GM19372 (cell line): Measurements from ENCODE around the gene PTPRN.
"Not testable (repeated sequence)": the region's sequence is repeated elsewhere in the genome, so short reads cannot be mapped to it uniquely, and the experiment has no call there.

Experiments
- ATAC-seq: cut with Tn5 transposase; IDR thresholded peaks from one replicate; pipeline ENCODE4 v1.9.1; 2021; ENCODE audit warnings: mild to moderate bottlenecking, low read depth, moderate library complexity; ENCODE audit not compliant: unreplicated experiment

PTPRN gene

GRCh38 chr2:219272356-219272755 lies 36.8 kb downstream of the PTPRN start:
- ATAC-seq, result no peak

- no peak for ATAC-seq
These were observed 38.2 kb downstream of the PTPRN start for GRCh38 chr2:219271021-219271420.

DNA sequence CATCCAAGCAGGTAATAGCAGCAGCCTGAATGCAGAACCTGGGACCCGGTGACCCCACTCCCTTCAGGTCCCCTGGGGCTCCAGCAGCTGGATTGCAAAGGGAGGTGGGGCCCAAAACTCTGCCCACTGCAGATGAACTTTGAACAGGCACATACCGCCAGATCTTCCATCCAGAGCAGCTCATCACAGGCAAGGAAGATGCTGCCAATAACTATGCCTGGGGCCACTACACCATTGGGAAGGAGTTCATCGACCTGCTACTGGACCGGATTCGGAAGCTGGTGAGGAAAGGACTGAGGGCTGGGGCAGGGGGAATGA lies 39.2 kb downstream of the PTPRN start:
- no peak for ATAC-seq

DNA sequence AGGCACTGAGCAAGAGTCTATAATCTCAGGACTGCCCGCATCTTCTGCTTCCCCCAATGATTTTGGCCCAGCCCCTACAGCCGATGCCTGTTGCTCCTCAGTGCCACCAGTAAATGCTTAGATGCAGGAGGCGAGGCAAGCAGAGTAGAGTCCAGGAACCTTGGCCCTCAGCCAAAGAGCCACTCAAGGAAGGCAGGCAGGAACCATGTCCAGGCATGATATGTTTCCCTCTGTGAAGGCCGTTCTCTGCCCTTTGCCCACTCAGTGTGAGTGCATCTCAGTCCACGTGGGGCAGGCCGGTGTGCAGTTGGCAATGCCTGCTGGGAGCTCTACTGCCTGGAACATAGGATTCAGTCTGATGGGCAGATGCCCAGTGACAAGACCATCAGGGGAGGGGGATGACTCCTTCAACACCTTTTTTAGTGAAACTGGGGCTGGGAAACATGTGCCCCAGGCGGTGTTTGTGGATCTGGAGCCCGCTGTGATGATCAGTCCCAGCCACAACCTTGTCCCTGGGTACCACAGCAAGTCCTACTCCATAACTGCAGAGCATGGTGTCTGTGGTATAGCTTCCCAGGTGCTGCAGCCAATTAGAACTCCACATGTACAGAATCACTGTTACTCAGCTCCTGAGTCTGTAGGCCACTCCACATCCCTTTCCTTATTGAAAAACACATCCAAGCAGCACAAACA lies 39.7 kb downstream of the PTPRN start:
- no peak for ATAC-seq

GRCh38 chr2:219268294-219268693 lies 40.9 kb downstream of the PTPRN start:
- ATAC-seq, result no peak

GRCh38 chr2:219266886-219267285 lies 42.3 kb downstream of the PTPRN start:
- no peak for ATAC-seq

DNA sequence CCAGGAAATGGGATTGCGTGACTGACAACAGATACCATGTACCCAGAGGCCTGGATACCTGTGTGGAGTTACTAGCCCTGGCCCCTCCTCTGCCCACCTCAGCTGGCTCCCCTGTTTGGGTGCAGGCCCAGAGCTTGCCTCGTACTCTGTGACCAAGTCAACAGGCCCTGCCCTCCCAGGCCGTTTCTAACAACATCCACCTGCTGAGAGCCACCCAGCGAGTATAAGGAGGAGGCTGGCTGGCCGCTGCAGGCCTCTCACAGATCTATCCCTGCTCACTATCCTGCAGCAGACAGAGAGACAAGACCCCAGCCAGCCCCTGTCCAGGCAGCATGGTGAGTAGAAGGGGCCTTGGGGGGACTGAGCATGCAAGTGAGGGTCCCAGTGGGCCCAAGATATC lies 43.0 kb downstream of the PTPRN start:
- ATAC-seq, result no peak

GRCh38 chr2:219261024-219261855 lies 48.0 kb downstream of the PTPRN start:
- ATAC-seq, result no peak

DNA sequence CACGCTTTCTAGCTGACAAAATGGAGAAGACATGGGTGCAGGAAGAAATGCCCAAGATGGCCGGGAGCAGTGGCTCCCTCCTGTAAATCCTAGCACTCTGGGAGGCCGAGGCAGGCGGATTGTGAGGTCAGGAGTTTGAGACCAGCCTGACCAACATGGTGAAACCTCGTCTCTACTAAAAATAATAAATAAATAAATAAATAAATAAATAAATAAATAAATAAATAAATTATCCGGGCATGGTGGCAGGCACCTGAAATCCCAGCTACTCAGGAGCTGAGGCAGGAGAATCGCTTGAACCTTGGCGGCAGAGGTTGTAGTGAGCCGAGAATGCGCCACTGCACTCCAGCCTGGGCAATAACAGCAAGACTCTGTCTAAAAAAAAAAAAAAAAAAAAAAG lies 50.3 kb downstream of the PTPRN start:
- not testable (repeated sequence) for ATAC-seq

- ATAC-seq, result peak; percentile 30
These were observed 54.5 kb downstream of the PTPRN start for GRCh38 chr2:219254590-219255201.

DNA sequence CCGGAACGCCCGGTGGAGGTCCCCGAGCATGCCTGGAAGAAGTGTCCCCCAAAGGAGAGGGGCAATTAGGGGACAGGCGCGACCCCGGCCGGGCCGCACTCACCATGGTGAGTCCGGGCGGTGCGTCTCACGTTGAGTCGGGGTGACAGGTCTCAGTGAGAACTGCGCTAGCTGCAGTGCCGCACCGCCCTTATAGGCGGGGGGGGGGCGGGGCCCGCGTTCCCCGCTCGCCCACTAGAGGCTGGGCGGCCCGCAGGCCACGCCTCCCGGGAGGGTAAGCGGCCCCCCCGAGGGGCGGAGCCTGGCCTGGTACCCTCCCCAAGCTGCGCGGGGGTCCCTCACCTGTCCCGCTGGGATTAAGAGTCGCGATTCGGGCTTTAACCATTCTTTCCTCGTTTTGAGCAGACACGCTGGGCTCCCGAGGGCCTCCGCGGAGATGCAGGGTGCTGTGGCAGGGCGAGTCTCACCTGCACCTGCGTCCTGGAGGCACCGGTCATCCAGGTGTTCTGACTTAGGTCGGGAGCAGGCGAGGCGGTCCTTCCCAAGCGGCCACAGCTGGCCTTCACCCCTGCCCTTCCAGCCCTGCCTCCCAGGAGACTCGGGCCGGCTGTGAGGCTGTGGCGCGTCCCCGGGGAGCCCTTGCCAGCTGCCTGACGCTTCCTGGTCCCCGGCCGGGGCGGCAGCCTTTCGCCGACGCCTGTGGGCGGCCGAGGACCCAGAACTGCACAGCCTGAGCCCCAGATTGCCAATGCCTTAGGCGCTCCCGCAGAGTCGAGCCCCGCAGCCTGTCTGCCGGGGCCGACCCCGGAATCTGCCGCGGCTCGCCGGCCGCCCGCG lies 55.2 kb downstream of the PTPRN start, which contains the start of gene TUBA4A:
TUBA4A (minus strand) TSS at position 166 of the 837 bp plus-strand sequence; CDS start at position 106, 60 bp downstream.
- ATAC-seq, result peak; percentile 48

DNA sequence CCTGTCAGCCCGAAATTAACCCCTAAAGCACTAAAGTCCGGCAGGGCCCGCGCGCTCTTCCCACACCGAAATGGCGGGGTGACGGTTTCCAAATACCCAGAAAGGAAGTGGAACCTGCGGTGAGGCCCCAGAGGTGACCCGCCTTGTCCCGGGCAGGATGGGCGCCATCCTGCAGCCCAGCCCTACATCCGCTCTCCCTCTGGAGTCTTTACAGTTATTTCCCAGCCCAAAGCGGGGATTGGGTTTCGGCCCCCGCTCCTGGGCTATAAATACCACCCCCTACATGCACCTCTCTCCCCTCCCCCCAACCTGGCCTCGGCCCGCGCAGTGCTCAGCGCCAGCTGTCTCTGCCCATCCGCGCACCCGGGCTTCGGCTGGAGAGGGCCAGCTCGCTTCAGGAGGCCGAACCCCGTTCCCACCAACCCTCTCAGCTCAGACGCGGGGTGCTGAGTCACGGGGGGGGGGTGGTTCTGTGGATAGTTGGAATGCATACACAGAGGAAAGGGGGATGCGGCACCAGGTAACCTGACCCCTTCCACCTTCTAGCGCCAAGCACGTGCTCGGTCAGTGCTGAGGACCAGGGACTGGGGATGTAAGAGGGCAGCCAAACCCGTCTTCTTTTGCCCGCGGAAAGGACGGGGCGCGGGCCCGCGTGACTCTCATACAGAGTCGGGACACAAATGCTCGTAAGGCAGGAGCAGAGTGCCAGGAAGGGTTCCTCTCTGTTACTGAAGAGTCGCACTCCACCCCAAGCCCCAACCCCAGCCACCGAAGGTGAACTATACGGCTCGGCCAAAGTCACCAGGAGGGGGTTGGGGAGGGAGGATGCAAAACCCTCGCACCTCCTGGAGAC lies 56.1 kb downstream of the PTPRN start, which contains the start of gene TUBA4B:
TUBA4B (plus strand) TSS at position 344 of the 853 bp plus-strand sequence; CDS start at position 509, 165 bp downstream.
- no peak for ATAC-seq

DNA sequence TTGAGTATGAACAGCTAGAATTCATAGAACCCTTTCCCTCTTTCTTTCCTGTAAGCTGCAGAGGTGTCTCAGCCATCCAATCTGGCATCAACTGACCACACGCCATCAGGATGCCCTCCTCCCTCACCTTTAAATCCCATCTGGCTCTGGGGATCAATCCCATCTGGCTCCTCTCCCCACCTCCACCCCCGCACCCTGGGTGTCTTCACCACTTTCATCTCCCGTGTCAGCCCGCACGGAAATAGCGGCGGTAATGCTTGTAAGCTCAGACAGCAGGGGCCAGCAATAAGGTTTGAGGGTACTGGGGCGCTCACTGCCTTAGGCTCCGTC lies 56.7 kb downstream of the PTPRN start:
- ATAC-seq, result no peak

- ATAC-seq, result no peak
These were observed 57.1 kb downstream of the PTPRN start for GRCh38 chr2:219252084-219252483.

GRCh38 chr2:219251656-219252055 lies 57.5 kb downstream of the PTPRN start:
- no peak for ATAC-seq

DNA sequence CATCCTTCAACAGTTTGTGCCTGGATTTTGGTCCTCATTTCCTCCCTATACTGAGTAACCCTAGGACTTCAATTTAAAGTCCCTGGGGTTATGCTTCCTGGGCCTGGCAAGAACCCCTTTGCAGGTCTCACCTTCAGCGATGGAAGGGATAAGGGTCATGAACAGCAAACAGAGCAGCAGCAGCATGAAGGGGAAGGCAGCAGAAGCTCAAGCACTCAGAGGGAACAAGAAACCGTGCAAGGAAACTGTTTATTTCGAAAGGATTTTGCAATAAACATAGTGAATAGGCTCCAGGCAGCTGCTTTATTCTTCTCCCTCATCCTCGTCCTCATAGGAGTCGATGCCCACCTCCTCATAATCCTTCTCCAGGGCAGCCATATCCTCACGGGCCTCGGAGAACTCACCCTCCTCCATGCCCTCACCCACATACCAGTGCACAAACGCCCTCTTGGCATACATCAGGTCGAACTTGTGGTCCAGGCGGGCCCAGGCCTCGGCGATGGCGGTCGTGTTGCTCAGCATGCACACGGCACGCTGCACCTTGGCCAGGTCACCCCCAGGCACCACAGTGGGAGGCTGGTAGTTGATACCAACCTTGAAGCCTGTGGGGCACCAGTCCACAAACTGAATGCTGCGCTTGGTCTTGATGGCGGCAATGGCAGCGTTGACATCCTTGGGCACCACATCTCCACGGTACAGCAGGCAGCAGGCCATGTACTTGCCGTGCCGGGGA lies 59.0 kb downstream of the PTPRN start:
- ATAC-seq, result no peak

DNA sequence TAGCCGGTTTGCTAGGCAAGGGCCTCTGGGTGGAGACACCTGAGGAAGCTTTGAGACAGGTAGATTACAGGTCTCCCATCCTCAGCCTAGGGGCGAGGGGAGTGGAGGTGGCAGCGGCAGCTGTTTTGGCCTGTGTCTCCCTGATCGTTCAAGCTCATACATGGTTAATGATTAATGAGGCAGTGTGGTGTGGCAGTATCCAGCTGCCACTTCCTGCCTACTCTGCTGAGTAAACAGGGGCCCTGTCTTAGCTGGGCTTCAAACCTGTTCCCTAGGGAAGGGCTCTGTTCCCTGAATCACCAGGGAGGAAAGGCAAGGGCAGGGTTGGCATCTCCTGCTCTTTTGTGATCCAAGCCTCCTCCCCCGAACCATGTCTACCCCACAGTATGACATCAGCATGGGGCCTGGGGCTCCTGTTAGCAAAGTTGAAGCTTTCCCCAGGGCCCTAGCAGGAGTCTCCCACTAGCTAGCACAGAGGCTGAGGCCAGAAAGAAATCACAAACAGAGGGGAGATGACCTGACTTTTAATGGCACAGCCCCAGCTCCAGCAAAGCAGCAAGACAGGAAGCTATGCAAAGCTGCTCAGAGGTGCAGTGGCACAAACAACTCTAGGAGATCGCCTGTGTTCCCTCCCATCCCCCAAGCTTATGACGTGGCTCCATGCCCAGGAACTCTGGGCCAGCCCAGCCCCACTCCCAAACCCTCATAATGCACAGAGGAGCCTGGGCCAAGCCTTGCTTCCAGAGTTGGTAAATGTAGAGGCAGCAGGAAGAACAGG lies 59.8 kb downstream of the PTPRN start:
- peak; percentile 41 for ATAC-seq

DNA sequence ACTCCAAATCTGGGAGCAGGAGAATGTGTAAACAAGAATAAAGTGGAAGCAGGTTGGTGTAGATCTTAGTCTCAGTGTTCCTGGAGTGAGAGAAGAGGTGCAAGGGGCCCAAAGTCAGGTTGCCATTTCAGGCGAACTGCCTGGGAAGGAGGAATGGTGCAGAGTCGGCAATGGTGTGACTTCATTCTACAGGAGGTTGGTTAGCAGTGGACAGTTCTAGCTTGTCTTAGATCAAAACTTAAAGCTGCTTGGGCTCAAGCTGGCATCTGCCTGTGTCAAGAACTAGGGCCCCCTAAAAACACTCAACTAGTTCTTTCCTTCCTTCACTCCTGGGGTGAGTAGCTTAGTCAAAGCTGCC lies 60.4 kb downstream of the PTPRN start:
- no peak for ATAC-seq
